GM19452 (cell line): ENCODE data around the gene TRIP10.
"Not testable (repeated sequence)": the region's sequence is repeated elsewhere in the genome, so short reads cannot be mapped to it uniquely, and the experiment has no call there.

Source experiments
- ATAC-seq: cut with Tn5 transposase; IDR thresholded peaks from one replicate; pipeline ENCODE4 v1.9.1; 2021; ENCODE audit not compliant: unreplicated experiment

Gene TRIP10

GRCh38 chr19:6739390-6739882, at the start of gene TRIP10:
TSS of gene TRIP10 (plus strand) at chr19:6739680. CDS start at chr19:6739762, 82 bp downstream.
- ATAC-seq = no peak

- no peak for ATAC-seq
These were observed 49.2 kb upstream of the TRIP10 start for GRCh38 chr19:6690160-6690885.

- no peak for ATAC-seq
These were observed 48.1 kb upstream of the TRIP10 start for GRCh38 chr19:6691342-6691741.

- no peak for ATAC-seq
These were observed 47.5 kb upstream of the TRIP10 start for GRCh38 chr19:6692027-6692426.

GRCh38 chr19:6693056-6693471, 46.4 kb upstream of the TRIP10 start:
- ATAC-seq = no peak

GRCh38 chr19:6693681-6694080, 45.8 kb upstream of the TRIP10 start:
- ATAC-seq = no peak

GRCh38 chr19:6694147-6694815, 45.2 kb upstream of the TRIP10 start:
- ATAC-seq = no peak

GRCh38 chr19:6696239-6696820, 43.1 kb upstream of the TRIP10 start:
- no peak for ATAC-seq

GRCh38 chr19:6697291-6697690, 42.2 kb upstream of the TRIP10 start:
- no peak for ATAC-seq

GRCh38 chr19:6699935-6700334, 39.5 kb upstream of the TRIP10 start:
- ATAC-seq = no peak

- no peak for ATAC-seq
These were observed 38.7 kb upstream of the TRIP10 start for GRCh38 chr19:6700586-6701316.

GRCh38 chr19:6705931-6706632, 33.4 kb upstream of the TRIP10 start:
- ATAC-seq = no peak

- ATAC-seq = no peak
These were observed 32.9 kb upstream of the TRIP10 start for GRCh38 chr19:6706633-6706958.

GRCh38 chr19:6707011-6707657, 32.3 kb upstream of the TRIP10 start:
- no peak for ATAC-seq

GRCh38 chr19:6707658-6708018, 31.8 kb upstream of the TRIP10 start:
- ATAC-seq = no peak

GRCh38 chr19:6708346-6708745, 31.1 kb upstream of the TRIP10 start:
- no peak for ATAC-seq

GRCh38 chr19:6708913-6709312, 30.6 kb upstream of the TRIP10 start:
- ATAC-seq = not testable (repeated sequence)

GRCh38 chr19:6709549-6709948, 29.9 kb upstream of the TRIP10 start:
- ATAC-seq = no peak

GRCh38 chr19:6710273-6711077, 29.0 kb upstream of the TRIP10 start:
- ATAC-seq = no peak

GRCh38 chr19:6711078-6711361, 28.5 kb upstream of the TRIP10 start:
- no peak for ATAC-seq
